SKM-1 (cell line): ENCODE data around the gene CSF1.
"Not testable (repeated sequence)": the region's sequence is repeated elsewhere in the genome, so short reads cannot be mapped to it uniquely, and the experiment has no call there.

Experiments
- DNase-seq: peaks from one replicate; lab custom pipeline; 2025; ENCODE audit not compliant: unreplicated experiment; lab: John Stamatoyannopoulos, UW

The CSF1 gene

DNA sequence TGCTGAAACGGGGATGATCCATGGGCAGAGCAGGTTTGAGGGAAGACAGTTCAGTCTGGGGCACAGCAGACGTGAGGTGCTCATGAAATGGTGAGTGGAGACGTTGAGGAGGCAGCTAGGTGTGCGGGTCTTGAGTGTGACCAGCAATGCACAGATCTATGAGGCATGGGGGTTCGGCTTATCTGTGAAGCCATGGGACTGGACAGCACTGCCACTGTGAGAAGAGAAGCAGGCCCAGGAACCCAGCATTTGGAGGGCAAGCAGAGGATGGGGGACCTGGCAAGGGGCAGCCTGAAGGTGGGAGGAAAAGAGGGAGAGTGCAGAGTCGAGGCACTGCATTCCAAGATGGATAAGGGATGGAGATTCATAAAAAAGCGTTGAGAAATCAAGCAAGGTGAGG lies 8.0 kb downstream of the CSF1 start:
- DNase-seq = no peak

DNA sequence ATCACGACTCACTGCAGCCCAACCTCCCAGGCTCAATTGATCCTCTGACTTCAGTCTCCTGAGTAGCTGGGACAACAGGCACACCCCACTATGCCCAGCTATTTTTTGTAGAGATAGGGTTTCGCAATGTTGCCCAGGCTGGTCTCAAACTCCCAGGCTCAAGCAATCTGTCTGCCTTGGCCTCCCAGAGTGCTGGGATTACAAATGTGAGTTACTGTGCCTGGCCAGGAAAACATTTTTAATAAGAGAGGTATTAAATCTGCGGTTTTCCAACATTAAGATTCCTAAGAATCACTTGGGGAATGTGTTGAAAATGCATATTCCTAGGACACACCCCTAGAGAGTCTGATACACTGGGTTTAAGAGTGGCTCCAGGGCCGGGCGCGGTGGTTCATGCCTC lies 8.7 kb downstream of the CSF1 start:
- DNase-seq = no peak

DNA sequence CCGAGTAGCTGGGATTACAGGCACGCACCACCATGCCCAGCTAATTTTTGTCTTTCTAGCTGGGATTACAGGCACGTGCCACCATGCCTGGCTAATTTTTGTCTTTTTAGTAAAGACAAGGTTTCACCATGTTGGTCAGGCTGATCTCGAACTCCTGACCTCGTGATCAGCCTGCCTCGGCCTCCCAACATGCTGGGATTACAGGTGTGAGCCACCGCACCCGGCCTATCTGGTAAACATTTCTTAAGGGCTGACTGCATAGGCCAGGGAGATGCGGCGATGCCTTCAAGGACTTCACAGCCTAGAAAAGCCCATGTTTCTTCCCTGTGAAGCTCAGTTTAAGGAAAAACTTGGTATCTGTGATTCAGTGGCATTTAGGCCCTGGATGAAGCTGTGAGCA lies 9.7 kb downstream of the CSF1 start:
- DNase-seq = not testable (repeated sequence)

DNA sequence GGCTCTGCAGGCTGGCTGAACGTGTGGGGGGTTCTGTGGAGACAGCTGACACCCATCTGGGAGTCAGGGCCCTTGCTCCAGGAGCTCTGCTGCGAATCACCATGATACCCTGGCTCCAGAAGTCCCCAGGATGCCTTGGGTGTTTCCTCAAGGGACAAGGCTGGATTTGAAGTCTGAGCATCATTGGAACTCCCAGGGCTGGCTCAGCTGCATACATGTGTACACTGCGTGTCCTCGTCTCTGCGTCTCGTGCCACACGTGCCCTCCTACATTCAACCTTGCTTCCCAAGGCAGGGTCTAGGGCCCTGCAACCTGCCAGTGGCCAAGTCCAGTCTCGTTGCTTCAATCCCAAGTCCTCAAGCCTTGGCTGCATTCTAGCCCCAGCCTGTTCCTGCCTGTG lies 11.7 kb downstream of the CSF1 start:
- no peak for DNase-seq

DNA sequence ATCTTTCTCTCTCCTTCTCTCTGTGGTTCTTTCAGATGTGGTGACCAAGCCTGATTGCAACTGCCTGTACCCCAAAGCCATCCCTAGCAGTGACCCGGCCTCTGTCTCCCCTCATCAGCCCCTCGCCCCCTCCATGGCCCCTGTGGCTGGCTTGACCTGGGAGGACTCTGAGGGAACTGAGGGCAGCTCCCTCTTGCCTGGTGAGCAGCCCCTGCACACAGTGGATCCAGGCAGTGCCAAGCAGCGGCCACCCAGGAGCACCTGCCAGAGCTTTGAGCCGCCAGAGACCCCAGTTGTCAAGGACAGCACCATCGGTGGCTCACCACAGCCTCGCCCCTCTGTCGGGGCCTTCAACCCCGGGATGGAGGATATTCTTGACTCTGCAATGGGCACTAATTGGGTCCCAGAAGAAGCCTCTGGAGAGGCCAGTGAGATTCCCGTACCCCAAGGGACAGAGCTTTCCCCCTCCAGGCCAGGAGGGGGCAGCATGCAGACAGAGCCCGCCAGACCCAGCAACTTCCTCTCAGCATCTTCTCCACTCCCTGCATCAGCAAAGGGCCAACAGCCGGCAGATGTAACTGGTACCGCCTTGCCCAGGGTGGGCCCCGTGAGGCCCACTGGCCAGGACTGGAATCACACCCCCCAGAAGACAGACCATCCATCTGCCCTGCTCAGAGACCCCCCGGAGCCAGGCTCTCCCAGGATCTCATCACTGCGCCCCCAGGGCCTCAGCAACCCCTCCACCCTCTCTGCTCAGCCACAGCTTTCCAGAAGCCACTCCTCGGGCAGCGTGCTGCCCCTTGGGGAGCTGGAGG lies 12.7 kb downstream of the CSF1 start:
- DNase-seq = no peak

DNA sequence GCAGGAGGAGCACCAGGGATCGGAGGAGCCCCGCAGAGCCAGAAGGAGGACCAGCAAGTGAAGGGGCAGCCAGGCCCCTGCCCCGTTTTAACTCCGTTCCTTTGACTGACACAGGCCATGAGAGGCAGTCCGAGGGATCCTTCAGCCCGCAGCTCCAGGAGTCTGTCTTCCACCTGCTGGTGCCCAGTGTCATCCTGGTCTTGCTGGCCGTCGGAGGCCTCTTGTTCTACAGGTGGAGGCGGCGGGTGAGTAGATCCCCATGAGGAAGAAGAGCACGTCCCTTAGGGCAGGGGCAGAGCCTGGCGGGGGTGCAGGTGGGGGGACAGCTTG lies 13.3 kb downstream of the CSF1 start:
- no peak for DNase-seq

DNA sequence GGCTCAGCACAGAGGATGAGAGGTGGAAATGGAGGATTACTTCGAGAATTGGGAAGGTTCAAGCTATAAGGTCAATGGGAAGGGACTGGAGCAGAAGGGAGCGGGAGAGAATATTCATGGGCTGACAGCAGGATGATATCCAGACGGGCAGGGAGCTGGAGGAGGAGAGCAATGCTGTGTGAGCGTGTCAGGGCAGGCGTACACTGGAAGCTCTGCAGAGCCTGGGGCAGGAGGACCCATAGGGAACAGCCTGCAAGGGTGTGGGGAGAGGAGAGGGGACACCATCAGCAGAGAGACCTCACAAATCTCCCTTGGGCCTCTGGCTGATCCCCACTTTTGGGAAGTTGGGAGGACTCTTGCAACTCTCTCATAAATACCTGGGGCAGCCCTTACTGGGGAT lies 13.7 kb downstream of the CSF1 start:
- no peak for DNase-seq

DNA sequence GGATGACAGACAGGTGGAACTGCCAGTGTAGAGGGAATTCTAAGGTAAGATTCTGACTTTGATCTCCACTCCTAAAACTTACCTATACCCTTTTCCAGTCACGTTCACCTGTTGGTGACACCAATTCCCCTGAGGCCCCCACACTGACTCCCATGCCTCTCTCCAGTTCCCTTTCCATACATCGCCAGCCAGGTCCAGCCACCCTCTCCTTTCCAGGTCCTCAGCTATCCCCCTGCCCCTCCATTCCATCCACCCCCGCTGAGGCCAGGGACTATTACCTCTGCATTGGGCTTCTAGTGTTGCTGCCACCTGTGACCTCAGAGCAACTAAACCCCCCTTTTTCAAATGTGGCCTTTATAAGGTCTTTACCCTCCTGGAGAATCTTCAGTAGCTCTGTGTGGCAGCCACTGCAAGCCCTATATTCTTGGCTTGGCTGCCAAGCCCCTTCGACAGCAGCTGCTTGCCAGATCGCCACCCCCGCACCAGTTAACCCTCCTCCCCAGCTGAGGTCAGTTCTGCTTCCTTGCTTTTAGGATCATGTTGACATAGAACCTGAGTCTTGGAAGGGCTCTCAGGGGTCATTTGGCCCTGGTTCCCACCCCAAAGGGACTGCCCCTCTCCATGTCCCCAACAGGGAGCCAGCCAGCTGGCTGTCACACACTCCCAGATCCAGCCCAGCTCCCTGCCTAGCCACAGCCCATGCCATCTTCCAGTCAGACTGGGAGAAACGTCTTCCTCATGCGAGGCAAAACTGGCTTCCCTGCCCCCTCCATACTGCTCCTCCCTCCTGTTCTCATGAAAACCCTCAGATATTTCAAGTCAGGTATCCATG lies 14.7 kb downstream of the CSF1 start:
- no peak for DNase-seq

DNA sequence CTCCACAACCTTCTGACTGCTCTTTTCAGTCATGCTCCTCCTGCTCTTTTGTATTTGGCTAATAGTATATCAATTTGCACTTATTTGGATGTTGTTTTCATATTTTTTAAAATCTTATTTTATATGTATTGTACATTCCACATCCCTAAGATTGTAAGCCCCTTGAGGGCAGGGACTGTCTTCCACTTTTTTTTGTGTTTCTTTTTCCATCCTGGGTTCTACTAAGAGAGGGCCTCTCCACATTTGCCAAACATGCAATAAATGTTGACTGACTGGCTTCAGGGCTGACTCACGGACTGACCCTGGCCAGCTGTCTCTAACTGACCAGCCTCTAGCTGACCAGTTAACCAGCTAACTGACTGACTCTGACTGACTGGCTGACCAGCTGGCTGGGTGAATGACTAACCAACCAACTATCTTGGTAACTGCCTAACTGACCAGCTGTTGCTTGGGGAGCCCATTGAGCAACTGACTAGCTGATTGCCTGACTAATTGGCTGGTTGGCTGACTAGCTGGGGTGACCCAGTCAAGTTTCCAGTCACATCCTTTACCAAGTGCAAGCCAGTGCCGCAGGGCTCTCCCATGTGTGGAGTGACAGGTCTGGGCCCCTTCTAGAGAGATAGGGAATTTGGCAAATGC lies 16.1 kb downstream of the CSF1 start:
- no peak for DNase-seq

DNA sequence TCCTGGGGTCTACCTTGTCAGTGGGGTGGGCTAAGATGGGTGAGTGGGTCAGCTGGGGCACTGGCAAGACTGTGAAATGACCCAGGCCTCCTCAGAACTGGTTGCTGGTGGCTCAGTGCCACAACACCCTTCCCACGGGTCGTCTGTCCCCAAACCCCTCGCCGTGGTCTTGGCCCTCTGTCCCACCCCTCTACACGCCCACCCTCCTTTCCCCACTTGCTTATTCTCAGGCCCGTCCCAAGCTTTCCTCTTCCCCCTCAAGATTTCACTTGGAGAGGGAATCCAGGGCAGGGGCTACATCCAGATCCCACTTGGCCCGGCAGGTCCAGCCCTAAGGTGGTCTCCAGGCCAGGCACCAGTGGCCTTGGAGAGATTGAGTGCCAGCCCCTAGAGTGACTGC lies 16.7 kb downstream of the CSF1 start:
- DNase-seq = no peak

DNA sequence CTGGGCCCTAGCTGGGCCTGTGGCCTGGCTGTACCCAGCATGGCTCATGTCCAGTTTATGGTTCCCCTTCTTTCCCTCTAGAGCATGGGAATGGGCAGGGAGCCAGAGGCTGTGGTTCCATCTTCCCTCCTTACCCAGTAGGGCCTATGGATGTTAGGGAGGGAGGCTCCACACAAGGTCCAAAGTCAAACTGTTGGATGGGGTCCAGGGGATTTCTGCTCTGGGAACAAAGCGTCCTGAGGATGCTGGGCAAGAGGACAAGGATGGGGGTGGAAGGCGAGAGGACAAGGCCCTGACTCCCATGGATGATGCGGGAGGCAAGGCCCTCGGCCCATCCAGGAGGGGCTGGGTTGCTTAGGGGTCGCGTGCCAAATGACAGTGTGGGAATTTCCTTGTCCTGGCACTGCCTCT lies 17.3 kb downstream of the CSF1 start:
- no peak for DNase-seq

DNA sequence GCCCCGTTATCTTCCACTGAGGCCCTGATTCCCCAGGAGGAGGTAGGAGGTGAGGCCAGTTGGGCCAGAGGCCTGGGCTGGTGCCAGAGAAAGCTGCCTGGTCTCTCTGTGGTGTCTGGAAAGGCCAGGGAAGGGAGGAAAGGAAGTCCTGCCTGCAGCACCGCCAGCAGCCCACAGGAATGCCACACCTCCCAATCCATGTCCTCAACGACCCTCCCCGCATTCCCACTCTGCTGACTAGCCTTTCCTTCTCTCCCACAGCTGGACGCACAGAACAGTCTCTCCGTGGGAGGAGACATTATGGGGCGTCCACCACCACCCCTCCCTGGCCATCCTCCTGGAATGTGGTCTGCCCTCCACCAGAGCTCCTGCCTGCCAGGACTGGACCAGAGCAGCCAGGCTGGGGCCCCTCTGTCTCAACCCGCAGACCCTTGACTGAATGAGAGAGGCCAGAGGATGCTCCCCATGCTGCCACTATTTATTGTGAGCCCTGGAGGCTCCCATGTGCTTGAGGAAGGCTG lies 18.0 kb downstream of the CSF1 start:
- DNase-seq = no peak

DNA sequence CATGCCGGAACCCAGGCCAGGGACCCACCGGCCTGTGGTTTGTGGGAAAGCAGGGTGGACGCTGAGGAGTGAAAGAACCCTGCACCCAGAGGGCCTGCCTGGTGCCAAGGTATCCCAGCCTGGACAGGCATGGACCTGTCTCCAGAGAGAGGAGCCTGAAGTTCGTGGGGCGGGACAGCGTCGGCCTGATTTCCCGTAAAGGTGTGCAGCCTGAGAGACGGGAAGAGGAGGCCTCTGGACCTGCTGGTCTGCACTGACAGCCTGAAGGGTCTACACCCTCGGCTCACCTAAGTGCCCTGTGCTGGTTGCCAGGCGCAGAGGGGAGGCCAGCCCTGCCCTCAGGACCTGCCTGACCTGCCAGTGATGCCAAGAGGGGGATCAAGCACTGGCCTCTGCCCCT lies 18.5 kb downstream of the CSF1 start:
- no peak for DNase-seq

DNA sequence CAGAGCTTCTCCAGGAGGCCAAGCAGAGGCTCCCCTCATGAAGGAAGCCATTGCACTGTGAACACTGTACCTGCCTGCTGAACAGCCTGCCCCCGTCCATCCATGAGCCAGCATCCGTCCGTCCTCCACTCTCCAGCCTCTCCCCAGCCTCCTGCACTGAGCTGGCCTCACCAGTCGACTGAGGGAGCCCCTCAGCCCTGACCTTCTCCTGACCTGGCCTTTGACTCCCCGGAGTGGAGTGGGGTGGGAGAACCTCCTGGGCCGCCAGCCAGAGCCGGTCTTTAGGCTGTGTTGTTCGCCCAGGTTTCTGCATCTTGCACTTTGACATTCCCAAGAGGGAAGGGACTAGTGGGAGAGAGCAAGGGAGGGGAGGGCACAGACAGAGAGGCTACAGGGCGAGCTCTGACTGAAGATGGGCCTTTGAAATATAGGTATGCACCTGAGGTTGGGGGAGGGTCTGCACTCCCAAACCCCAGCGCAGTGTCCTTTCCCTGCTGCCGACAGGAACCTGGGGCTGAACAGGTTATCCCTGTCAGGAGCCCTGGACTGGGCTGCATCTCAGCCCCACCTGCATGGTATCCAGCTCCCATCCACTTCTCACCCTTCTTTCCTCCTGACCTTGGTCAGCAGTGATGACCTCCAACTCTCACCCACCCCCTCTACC lies 19.1 kb downstream of the CSF1 start:
- DNase-seq = no peak

DNA sequence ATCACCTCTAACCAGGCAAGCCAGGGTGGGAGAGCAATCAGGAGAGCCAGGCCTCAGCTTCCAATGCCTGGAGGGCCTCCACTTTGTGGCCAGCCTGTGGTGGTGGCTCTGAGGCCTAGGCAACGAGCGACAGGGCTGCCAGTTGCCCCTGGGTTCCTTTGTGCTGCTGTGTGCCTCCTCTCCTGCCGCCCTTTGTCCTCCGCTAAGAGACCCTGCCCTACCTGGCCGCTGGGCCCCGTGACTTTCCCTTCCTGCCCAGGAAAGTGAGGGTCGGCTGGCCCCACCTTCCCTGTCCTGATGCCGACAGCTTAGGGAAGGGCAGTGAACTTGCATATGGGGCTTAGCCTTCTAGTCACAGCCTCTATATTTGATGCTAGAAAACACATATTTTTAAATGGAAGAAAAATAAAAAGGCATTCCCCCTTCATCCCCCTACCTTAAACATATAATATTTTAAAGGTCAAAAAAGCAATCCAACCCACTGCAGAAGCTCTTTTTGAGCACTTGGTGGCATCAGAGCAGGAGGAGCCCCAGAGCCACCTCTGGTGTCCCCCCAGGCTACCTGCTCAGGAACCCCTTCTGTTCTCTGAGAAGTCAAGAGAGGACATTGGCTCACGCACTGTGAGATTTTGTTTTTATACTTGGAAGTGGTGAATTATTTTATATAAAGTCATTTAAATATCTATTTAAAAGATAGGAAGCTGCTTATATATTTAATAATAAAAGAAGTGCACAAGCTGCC lies 19.8 kb downstream of the CSF1 start:
- no peak for DNase-seq

DNA sequence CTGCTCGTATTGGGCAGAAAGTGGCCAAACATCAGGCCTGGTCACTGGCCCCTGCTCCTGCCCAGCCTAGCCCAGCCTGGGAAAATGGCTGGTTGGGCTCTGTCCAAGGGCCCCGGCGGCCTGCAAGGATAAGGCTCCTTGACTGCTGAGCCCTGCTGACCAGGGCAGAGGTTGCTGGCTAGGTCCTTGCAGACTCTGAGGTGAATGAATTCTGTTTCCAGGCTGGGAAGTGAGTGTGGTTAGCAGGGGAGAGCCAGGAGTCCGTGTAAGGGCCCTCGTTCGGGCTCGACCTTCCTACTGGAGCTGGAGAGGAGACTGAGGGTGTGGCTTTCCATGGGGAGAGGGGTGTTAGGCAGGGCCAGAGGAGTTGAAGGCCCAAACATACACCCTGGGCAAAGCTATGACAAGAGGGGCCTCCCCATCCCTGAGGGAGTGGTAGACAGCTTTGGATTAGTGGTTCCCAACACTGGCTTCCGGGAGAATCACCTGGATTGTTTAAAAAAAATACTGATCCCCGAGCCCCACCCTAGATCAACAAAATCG lies 20.6 kb downstream of the CSF1 start:
- DNase-seq = no peak

DNA sequence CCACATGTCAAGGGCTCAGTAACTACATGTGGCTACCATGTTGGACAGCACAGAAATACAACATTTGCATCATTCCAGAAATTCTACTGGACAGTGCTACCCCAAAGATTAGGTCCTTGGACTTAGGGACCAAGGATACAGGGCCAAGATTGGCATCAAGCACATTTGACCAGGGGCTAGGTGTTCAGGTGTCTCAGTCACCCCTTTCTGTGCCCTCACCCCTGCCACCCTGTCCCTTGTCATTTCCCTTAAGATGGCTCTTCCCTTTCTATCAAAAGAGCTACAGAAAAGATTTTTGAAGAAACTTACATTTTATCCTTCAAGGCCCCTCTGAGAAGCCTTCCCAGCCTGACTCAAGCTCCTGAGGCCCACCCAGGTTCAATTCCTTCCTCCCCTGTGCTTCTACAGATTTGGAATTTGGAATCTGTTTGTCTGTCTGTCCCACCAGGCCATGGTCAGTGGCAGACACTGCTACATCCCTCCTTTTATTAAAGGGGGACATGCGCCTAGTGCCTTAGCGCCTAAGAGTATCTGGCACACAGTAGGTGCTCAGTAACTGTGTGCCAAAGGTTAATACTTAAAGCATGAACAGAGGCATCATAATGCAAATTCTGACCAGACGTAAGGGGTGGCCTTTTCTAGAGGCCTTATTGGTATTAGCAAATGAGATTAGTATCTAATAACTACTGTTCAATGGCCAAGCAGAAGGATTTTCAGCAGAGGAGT lies 21.4 kb downstream of the CSF1 start:
- no peak for DNase-seq

DNA sequence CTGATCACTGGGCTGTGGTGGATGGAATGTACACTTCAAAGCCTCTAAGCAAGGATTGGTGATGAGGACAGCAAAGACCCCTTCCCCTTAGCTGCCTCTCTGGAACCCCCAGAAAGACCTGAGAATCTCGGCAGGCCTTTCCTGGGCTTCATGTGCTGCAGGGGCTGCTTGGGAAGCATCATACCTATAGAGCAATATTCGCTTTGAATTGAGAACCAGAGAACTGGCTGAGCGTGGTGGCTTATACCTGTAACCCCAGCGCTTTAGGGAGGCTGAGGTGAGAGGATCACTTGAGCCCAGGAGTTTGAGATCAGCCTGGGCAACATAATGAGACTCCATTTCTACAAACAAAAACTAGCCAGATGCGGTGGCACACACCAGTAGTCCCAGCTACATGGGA lies 22.0 kb downstream of the CSF1 start:
- no peak for DNase-seq

DNA sequence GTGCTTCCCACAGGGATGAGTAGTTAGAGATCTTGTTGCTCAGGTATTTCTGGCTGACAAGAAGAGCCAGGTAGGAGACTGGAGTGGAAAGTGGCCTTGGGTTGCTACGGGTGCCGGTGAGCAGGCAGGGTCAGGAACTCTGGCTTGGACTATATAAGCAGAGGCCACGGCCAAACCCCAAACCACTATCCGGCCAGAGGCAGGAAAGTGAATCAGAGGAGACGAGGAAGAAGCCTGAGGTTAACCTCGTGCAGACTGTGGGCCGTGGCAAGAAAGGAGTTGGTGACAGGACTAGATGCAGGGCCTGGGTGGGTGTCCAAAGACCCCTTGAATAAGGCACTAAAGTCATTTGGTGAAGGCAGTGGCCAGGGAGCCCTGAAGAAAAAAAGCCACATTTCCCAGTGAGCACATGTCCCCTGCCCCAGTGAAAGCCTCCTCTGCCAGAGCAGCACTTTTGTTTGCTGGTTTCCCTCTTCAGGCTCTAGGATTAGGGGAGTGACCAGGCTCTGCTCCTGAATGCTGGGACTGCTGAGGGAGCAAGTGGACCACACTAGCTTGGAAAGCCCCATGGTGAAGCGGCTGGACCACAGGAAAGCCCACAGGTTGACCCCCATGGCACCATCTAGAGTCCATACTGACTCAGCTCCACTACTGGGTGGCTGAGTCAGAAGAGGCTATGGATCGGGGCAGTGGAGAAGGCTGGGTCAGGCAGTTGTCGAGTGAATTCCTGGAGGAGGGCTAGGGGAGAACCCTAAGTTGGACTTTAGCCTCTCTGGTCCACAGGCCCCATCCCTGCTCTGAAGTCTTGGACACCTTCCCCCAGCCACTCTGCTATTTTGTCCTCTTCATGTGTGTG lies 23.4 kb downstream of the CSF1 start:
- DNase-seq = peak; percentile 58
